SK-N-SH (cell line): ENCODE data around the gene OR14A16. TPM values are rescaled to one million over a fixed set of nuclear protein-coding genes. Genes with fewer than 3 reads are reported as not detected.

Source experiments
- CTCF ChIA-PET: fragments of 300-600, 350-600 bp; formaldehyde crosslinking; extraction: SDS; loops from one replicate; lab custom pipeline; 2021; lab: Yijun Ruan, JAX
- POLR2A ChIA-PET: fragments of 350-600 bp; sonication (Branson Sonifier 250); formaldehyde crosslinking; extraction: SDS; loops from one replicate; lab custom pipeline; 2020; ENCODE audit warnings: antibody characterized with exemption, inconsistent platforms; lab: Yijun Ruan, JAX
- DNase-seq: peaks from one replicate; pipeline ENCODE4 v3.0.0; 2012
- H2AFZ ChIP-seq: fragments of 200-600 bp; sonication (generic); 2 replicates; pipeline ENCODE4 v1.8.1; 2016; ENCODE audit warnings: antibody characterized with exemption, mild to moderate bottlenecking, low read depth
- H3F3A ChIP-seq: fragments of 200-600 bp; sonication (generic); replicated peaks from 2 replicates; pipeline ENCODE3; 2016; ENCODE audit warnings: antibody characterized with exemption, mild to moderate bottlenecking; ENCODE audit not compliant: insufficient read depth
- H3K27ac ChIP-seq, 2 experiments: fragments of 200-500 bp in 1 of 2; fragments of 200-600 bp in 1 of 2; sonication (Bioruptor generic) in 1 of 2; sonication (generic), shearing (Covaris generic) in 1 of 2; 2 replicates each; pipeline versions ENCODE4 v1.5.1 to v1.6.1; 2014 to 2016; ENCODE audit warnings: low read depth in 2 of 2, inconsistent platforms in 1 of 2, low read length in 1 of 2, mild to moderate bottlenecking in 1 of 2, mixed read lengths in 1 of 2
- H3K27me3 ChIP-seq: fragments of 200-600 bp; sonication (generic), shearing (Covaris generic); 2 replicates; pipeline ENCODE4 v1.6.1; 2016; ENCODE audit warnings: mixed run types; ENCODE audit not compliant: insufficient read depth
- H3K36me3 ChIP-seq, 2 experiments: fragments of 200-500 bp in 1 of 2; fragments of 200-600 bp in 1 of 2; sonication (Bioruptor generic) in 1 of 2; sonication (generic) in 1 of 2; replicated peaks in 1 of 2; 2 replicates each; pipeline versions ENCODE3 to v1.5.1; 2014 to 2016; ENCODE audit warnings: low read length in 1 of 2, mild to moderate bottlenecking in 1 of 2; ENCODE audit not compliant: insufficient read depth in 2 of 2, control insufficient read depth in 1 of 2
- H3K4me1 ChIP-seq, 2 experiments: fragments of 200-500 bp in 1 of 2; fragments of 200-600 bp in 1 of 2; sonication (Bioruptor generic) in 1 of 2; sonication (generic), shearing (Covaris generic) in 1 of 2; 2 replicates each; pipeline versions ENCODE4 v1.5.1 to v1.6.1; 2014 to 2016; ENCODE audit warnings: low read depth in 1 of 2, low read length in 1 of 2, mixed run types in 1 of 2; ENCODE audit not compliant: insufficient read depth in 2 of 2, control insufficient read depth in 1 of 2
- H3K4me2 ChIP-seq: fragments of 200-600 bp; sonication (generic), shearing (Covaris generic); 2 replicates; pipeline ENCODE4 v1.6.1; 2017; ENCODE audit warnings: mixed run types
- H3K4me3 ChIP-seq, 2 experiments: fragments of 200-500 bp in 1 of 2; fragments of 200-600 bp in 1 of 2; sonication (Bioruptor generic) in 1 of 2; sonication (generic), shearing (Covaris generic) in 1 of 2; 2 replicates each; pipeline versions ENCODE4 v1.5.1 to v1.8.1; 2014 to 2016; ENCODE audit warnings: low read depth in 2 of 2, inconsistent platforms in 1 of 2, low read length in 1 of 2, mild to moderate bottlenecking in 1 of 2, mixed read lengths in 1 of 2, moderate library complexity in 1 of 2
- H3K79me2 ChIP-seq: fragments of 200-600 bp; sonication (generic); 2 replicates; pipeline ENCODE4 v1.8.1; 2017; ENCODE audit warnings: mild to moderate bottlenecking; ENCODE audit not compliant: insufficient read depth
- H3K9ac ChIP-seq: fragments of 200-600 bp; sonication (generic); 2 replicates; pipeline ENCODE4 v1.6.1; 2017; ENCODE audit warnings: mixed run types
- H3K9me2 ChIP-seq: fragments of 200-600 bp; sonication (generic); 2 replicates; pipeline ENCODE4 v1.6.1; 2017; ENCODE audit warnings: mixed run types
- H3K9me3 ChIP-seq: fragments of 200-600 bp; sonication (generic); 2 replicates; pipeline ENCODE4 v1.6.1; 2017; ENCODE audit warnings: mixed run types, mild to moderate bottlenecking, moderate library complexity
- H4K20me1 ChIP-seq: fragments of 200-600 bp; sonication (generic); 2 replicates; pipeline ENCODE4 v1.6.1; 2017; ENCODE audit warnings: mild to moderate bottlenecking, mixed run types; ENCODE audit not compliant: insufficient read depth
- ELF1 ChIP-seq: IDR thresholded peaks from 2 replicates; pipeline ENCODE4 v1.4.0; 2012
- EZH2phosphoT487 ChIP-seq: fragments of 200-600 bp; sonication (generic); IDR thresholded peaks from 2 replicates; pipeline ENCODE4 v1.6.1; 2017; ENCODE audit warnings: low read depth, mixed run types, mild to moderate bottlenecking, antibody characterized with exemption, moderate library complexity, borderline replicate concordance
- GABPA ChIP-seq: IDR thresholded peaks from 2 replicates; pipeline ENCODE4 v1.4.0; 2012; ENCODE audit warnings: low read depth, mild to moderate bottlenecking
- MEF2A ChIP-seq: IDR thresholded peaks from 2 replicates; pipeline ENCODE4 v1.4.0; 2012; ENCODE audit warnings: low read depth, borderline replicate concordance
- NRF1 ChIP-seq: IDR thresholded peaks from 2 replicates; pipeline ENCODE4 v1.6.1; 2012; ENCODE audit warnings: low read depth, mild to moderate bottlenecking, low read length
- RAD21 ChIP-seq: IDR thresholded peaks from 2 replicates; pipeline ENCODE4 v1.6.1; 2012; ENCODE audit warnings: mild to moderate bottlenecking, low read length
- RFX5 ChIP-seq: IDR thresholded peaks from 2 replicates; pipeline ENCODE4 v1.6.1; 2012; ENCODE audit warnings: mild to moderate bottlenecking, improper control_type of control experiment, low read length
- RXRA ChIP-seq: IDR thresholded peaks from 2 replicates; pipeline ENCODE4 v1.4.0; 2012; ENCODE audit warnings: low read depth, mild to moderate bottlenecking, borderline replicate concordance
- SMC3 ChIP-seq: IDR thresholded peaks from 2 replicates; pipeline ENCODE4 v1.6.1; 2012; ENCODE audit warnings: low read depth, low read length, improper control_type of control experiment
- TAF1 ChIP-seq: IDR thresholded peaks from 2 replicates; pipeline ENCODE4 v1.6.1; 2012; ENCODE audit warnings: low read depth, mild to moderate bottlenecking, low read length, moderate library complexity, borderline replicate concordance
- WGBS: methylation state at CpG from one replicate; pipeline ENCODE4 v1.1.6; 2017; ENCODE audit warnings: low lambda C conversion rate; 5-methylcytosine and 5-hydroxymethylcytosine counted together
- polyA plus RNA-seq, 3 experiments: library from polyadenylated mRNA; depleted of rRNA; stranded (reverse); fragments of >200 nt; gene quantifications; 2 replicates each; pipeline ENCODE4 v1.2.3, GENCODE V29; 2012
- TF ChIP-seq, protein P1 (sequence below): IDR thresholded peaks from 2 replicates; pipeline ENCODE4 v1.6.1; 2012; ENCODE audit warnings: mild to moderate bottlenecking, low read depth, low read length, moderate library complexity
- TF ChIP-seq, protein P2 (sequence below): fragments of 150-350 bp; IDR thresholded peaks from 2 replicates; pipeline ENCODE4 v1.6.1; 2016; ENCODE audit warnings: mild to moderate bottlenecking, low read depth, low read length

Gene OR14A16
- polyA plus RNA-seq, 1 of the 3 experiments (the other 2 are of a cell fraction), result not detected

DNA sequence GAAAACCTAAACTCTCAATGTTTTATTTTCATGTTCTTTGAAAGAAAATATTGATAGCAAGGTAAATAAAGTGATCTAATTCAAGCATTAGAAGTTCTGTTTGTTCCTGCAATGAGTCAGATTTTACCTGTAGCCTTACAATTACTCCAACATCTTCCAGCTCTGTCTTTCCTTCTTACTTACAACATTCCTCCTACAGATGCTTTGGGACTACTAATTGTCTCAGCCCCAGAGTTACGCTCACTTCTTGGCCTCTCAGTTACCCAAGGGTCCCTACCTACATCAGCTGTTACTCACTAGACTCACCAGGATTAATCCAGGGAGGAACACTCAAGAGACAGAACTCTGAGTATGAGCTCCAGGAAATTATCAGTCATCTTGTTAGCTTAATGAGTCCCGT is 26.4 kb downstream of the OR14A16 start:
- CTCF ChIA-PET, result no interaction called here
- H3K9ac ChIP-seq, result no peak overlapping the region

DNA sequence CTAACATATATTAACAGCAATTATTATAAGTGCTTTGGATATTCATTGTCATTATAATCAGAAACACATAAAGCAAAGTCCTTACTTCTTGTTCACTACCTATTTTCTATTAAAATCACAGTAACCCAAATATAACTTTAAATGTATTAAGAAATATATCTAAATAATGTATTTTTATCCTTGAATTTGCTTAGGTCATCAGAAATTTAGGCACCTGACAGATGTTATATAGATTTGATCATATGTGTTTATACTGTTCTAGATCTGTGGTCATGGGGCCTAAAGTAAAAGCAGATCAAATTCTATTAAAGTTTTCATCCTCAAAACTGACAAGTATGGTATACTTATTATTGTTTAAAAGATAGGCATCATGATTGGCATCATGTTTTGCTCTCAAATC is 54.3 kb downstream of the OR14A16 start:
- H3K9me3 ChIP-seq, result no peaks in the 10 kb centered on the region
- H3K9me2 ChIP-seq, result 0 out of 2 replicates have a peak, but pooled peaks cover 5% of the 10 kb centered on the region
- DNase-seq, result no peak
- no peak overlapping the region for H2AFZ ChIP-seq
- H3K27ac ChIP-seq, result no peak overlapping the region
- H3K4me3 ChIP-seq, result no peak overlapping the region
- H3F3A ChIP-seq, result no peaks in the 10 kb centered on the region
- H3K79me2 ChIP-seq, result no peaks in the 10 kb centered on the region
- CTCF ChIA-PET, result no interaction called here
- H3K27me3 ChIP-seq, result no peaks in the 10 kb centered on the region
- H4K20me1 ChIP-seq, result no peaks in the 10 kb centered on the region
- H3K36me3 ChIP-seq, result no peaks in the 10 kb centered on the region
- no peaks in the 10 kb centered on the region for H3K4me1 ChIP-seq
- TF ChIP-seq, protein P1, sequence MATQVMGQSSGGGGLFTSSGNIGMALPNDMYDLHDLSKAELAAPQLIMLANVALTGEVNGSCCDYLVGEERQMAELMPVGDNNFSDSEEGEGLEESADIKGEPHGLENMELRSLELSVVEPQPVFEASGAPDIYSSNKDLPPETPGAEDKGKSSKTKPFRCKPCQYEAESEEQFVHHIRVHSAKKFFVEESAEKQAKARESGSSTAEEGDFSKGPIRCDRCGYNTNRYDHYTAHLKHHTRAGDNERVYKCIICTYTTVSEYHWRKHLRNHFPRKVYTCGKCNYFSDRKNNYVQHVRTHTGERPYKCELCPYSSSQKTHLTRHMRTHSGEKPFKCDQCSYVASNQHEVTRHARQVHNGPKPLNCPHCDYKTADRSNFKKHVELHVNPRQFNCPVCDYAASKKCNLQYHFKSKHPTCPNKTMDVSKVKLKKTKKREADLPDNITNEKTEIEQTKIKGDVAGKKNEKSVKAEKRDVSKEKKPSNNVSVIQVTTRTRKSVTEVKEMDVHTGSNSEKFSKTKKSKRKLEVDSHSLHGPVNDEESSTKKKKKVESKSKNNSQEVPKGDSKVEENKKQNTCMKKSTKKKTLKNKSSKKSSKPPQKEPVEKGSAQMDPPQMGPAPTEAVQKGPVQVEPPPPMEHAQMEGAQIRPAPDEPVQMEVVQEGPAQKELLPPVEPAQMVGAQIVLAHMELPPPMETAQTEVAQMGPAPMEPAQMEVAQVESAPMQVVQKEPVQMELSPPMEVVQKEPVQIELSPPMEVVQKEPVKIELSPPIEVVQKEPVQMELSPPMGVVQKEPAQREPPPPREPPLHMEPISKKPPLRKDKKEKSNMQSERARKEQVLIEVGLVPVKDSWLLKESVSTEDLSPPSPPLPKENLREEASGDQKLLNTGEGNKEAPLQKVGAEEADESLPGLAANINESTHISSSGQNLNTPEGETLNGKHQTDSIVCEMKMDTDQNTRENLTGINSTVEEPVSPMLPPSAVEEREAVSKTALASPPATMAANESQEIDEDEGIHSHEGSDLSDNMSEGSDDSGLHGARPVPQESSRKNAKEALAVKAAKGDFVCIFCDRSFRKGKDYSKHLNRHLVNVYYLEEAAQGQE, result no peak
- TF ChIP-seq RAD21 (no peak), NRF1 (no peak), SMC3 (no peak), EZH2phosphoT487 (no peak), RFX5 (no peak), RXRA (no peak), ELF1 (no peak), GABPA (no peak), TAF1 (no peak)
- TF ChIP-seq, protein P2, sequence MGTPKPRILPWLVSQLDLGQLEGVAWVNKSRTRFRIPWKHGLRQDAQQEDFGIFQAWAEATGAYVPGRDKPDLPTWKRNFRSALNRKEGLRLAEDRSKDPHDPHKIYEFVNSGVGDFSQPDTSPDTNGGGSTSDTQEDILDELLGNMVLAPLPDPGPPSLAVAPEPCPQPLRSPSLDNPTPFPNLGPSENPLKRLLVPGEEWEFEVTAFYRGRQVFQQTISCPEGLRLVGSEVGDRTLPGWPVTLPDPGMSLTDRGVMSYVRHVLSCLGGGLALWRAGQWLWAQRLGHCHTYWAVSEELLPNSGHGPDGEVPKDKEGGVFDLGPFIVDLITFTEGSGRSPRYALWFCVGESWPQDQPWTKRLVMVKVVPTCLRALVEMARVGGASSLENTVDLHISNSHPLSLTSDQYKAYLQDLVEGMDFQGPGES, result no peak
- H3K4me2 ChIP-seq, result no peak overlapping the region
- H3K9ac ChIP-seq, result no peak overlapping the region
- POLR2A ChIA-PET, result no interaction called here

More for the DNA sequence above, 26.4 kb downstream of the OR14A16 start:
- Histone ChIP-seq H3K27me3 (no peaks in the 10 kb centered on the region), H3K36me3 (no peaks in the 10 kb centered on the region), H3K79me2 (no peaks in the 10 kb centered on the region), H3K27ac (no peak overlapping the region), H3K9me2 (no peaks in the 10 kb centered on the region), H3K4me3 (no peak overlapping the region), H3K4me1 (no peaks in the 10 kb centered on the region), H3K4me2 (no peak overlapping the region), H3F3A (no peaks in the 10 kb centered on the region), H4K20me1 (no peaks in the 10 kb centered on the region), H2AFZ (no peak overlapping the region), H3K9me3 (no peaks in the 10 kb centered on the region)
- WGBS, result 0% methylated on average over 2 of the region's 2 CpGs
- POLR2A ChIA-PET, result no interaction called here
- no peak for DNase-seq
- TF ChIP-seq MEF2A, result no peak

Other genes with a start within 250 kb of the OR14A16 start
- not detected in 2 replicates for gene OR2G2, start 235.8 kb downstream of the OR14A16 start, polyA plus RNA-seq (2012; rRNA removed)
- gene OR2G3, start 218.5 kb downstream of the OR14A16 start, polyA plus RNA-seq (2012; rRNA removed), result not detected in 2 replicates
- gene OR13G1, start 144.4 kb downstream of the OR14A16 start, polyA plus RNA-seq (2012; rRNA removed), result not detected in 2 replicates
- not detected in 2 replicates for gene OR6F1, start 107.5 kb downstream of the OR14A16 start, polyA plus RNA-seq (2012; rRNA removed)
- not detected in 2 replicates for gene OR14K1, start 85.5 kb downstream of the OR14A16 start, polyA plus RNA-seq (2012; rRNA removed)
- not detected in 2 replicates for gene OR14A2, start 76.0 kb downstream of the OR14A16 start, polyA plus RNA-seq (2012; rRNA removed)
- gene OR1C1, start 63.6 kb downstream of the OR14A16 start, polyA plus RNA-seq (2012; rRNA removed), result not detected in 2 replicates
- gene OR11L1, start 17.8 kb upstream of the OR14A16 start, polyA plus RNA-seq (2012; rRNA removed), result not detected in 2 replicates
- gene TRIM58, start 33.1 kb upstream of the OR14A16 start, polyA plus RNA-seq (2012; rRNA removed), result 0.13 and 0.35 TPM in 2 replicates
- gene OR2W3, start 71.5 kb upstream of the OR14A16 start, polyA plus RNA-seq (2012; rRNA removed), result 0.13 TPM in 1 of 2 replicates, not detected in the other
- not detected in 2 replicates for gene OR2T8, start 96.1 kb upstream of the OR14A16 start, polyA plus RNA-seq (2012; rRNA removed)
- gene OR2AJ1, start 100.8 kb upstream of the OR14A16 start, polyA plus RNA-seq (2012; rRNA removed), result not detected in 2 replicates
- gene OR2L8, start 124.7 kb upstream of the OR14A16 start, polyA plus RNA-seq (2012; rRNA removed), result not detected in 2 replicates
- 0.06 TPM in 1 of 2 replicates, not detected in the other for gene OR2AK2, start 141.1 kb upstream of the OR14A16 start, polyA plus RNA-seq (2012; rRNA removed)
- gene OR2L5, start 189.5 kb upstream of the OR14A16 start, polyA plus RNA-seq (2012; rRNA removed), result not detected in 2 replicates
- gene OR2L2, start 206.0 kb upstream of the OR14A16 start, polyA plus RNA-seq (2012; rRNA removed), result 0.03 and 0.08 TPM in 2 replicates
- 0.02 and 0.03 TPM in 2 replicates for gene OR2L3, start 222.7 kb upstream of the OR14A16 start, polyA plus RNA-seq (2012; rRNA removed)